HepG2 (cell line): Measurements from ENCODE around the gene TPD52L2. TPM values are rescaled to one million over a fixed set of nuclear protein-coding genes. Genes with fewer than 3 reads are reported as not detected.

Experiments used
- ASH2L ChIP-seq: fragments of 300-600, 200-600 bp; sonication (generic); IDR thresholded peaks from 2 replicates; pipeline ENCODE4 v1.7.0; 2017; ENCODE audit warnings: low read depth, mild to moderate bottlenecking, moderate library complexity, mixed read lengths, low read length; ENCODE audit not compliant: insufficient read length
- CBX2 ChIP-seq, 2 experiments: fragments of 200-600 bp in 1 of 2; sonication (generic); formaldehyde crosslinking in 1 of 2; IDR thresholded peaks; 2 replicates each; pipeline versions ENCODE4 v1.7.0 to v1.8.1; 2018 to 2022; ENCODE audit warnings: low read depth in 2 of 2, low read length in 1 of 2, mild to moderate bottlenecking in 1 of 2, missing genetic modification reagents in 1 of 2
- CENPBD1 ChIP-seq: sonication (generic); formaldehyde crosslinking; IDR thresholded peaks from 2 replicates; pipeline ENCODE4 v1.8.0; 2022; ENCODE audit warnings: missing genetic modification reagents, low read depth, mild to moderate bottlenecking, borderline replicate concordance
- CSRNP2 ChIP-seq: sonication (generic); formaldehyde crosslinking; conservative IDR thresholded peaks from 2 replicates; pipeline ENCODE4 v1.8.0; 2022; ENCODE audit warnings: low read depth, missing genetic modification reagents
- DPF2 ChIP-seq: sonication (generic); formaldehyde crosslinking; IDR thresholded peaks from 2 replicates; pipeline ENCODE4 v1.4.0; 2020; ENCODE audit warnings: mild to moderate bottlenecking, low read depth, missing genetic modification reagents, borderline replicate concordance
- ETS1 ChIP-seq: sonication (generic); formaldehyde crosslinking; IDR thresholded peaks from 2 replicates; pipeline ENCODE4 v1.4.0; 2020; ENCODE audit warnings: missing genetic modification reagents
- FOXA3 ChIP-seq: IDR thresholded peaks from 2 replicates; pipeline ENCODE4 v1.6.1; 2016; ENCODE audit warnings: missing genetic modification reagents, missing compliant biosample characterization
- HBP1 ChIP-seq: IDR thresholded peaks from 2 replicates; pipeline ENCODE4 v1.6.1; 2016; ENCODE audit warnings: low read depth, control low read depth
- KLF16 ChIP-seq, 2 experiments: sonication (generic) in 1 of 2; formaldehyde crosslinking in 1 of 2; IDR thresholded peaks; 2 replicates each; pipeline versions ENCODE4 v1.6.1 to v1.8.0; 2016 to 2023; ENCODE audit warnings: missing genetic modification reagents in 2 of 2, missing compliant biosample characterization in 1 of 2
- KMT2A ChIP-seq: sonication (generic); formaldehyde crosslinking; IDR thresholded peaks from 2 replicates; pipeline ENCODE4 v1.4.0; 2020; ENCODE audit warnings: missing genetic modification reagents
- POGZ ChIP-seq: sonication (generic); formaldehyde crosslinking; IDR thresholded peaks from 2 replicates; pipeline ENCODE4 v1.4.0; 2020; ENCODE audit warnings: mild to moderate bottlenecking, missing genetic modification reagents
- SYNCRIP ChIP-seq: fragments of 200-400 bp; formaldehyde crosslinking; IDR thresholded peaks from 2 replicates; pipeline ENCODE4 v1.6.1; 2018; ENCODE audit warnings: mild to moderate bottlenecking, low read depth, low read length; ENCODE audit not compliant: insufficient read depth
- TAF1 ChIP-seq: sonication (generic); formaldehyde crosslinking; IDR thresholded peaks from 2 replicates; pipeline ENCODE4 v1.4.0; 2020; ENCODE audit warnings: missing genetic modification reagents
- YEATS2 ChIP-seq: sonication (generic); formaldehyde crosslinking; IDR thresholded peaks from 2 replicates; pipeline ENCODE4 v1.4.0; 2020; ENCODE audit warnings: missing genetic modification reagents, borderline replicate concordance
- ZBTB21 ChIP-seq: sonication (generic); formaldehyde crosslinking; IDR thresholded peaks from 2 replicates; pipeline ENCODE4 v1.4.0; 2020; ENCODE audit warnings: missing genetic modification reagents
- ZNF280B ChIP-seq: sonication (generic); formaldehyde crosslinking; IDR thresholded peaks from 2 replicates; pipeline ENCODE4 v1.5.0; 2020; ENCODE audit warnings: missing genetic modification reagents, mild to moderate bottlenecking, borderline replicate concordance
- ZNF337 ChIP-seq: sonication (generic); formaldehyde crosslinking; IDR thresholded peaks from 2 replicates; pipeline ENCODE4 v1.5.1; 2020; ENCODE audit warnings: missing genetic modification reagents, low read depth, mild to moderate bottlenecking, borderline replicate concordance
- ZNF501 ChIP-seq: sonication (generic); formaldehyde crosslinking; IDR thresholded peaks from 2 replicates; pipeline ENCODE4 v1.5.1; 2020; ENCODE audit warnings: mild to moderate bottlenecking, moderate library complexity, missing genetic modification reagents
- ZNF713 ChIP-seq: sonication (generic); formaldehyde crosslinking; IDR thresholded peaks from 2 replicates; pipeline ENCODE4 v1.4.0; 2020; ENCODE audit warnings: mild to moderate bottlenecking, missing genetic modification reagents
- ZSCAN21 ChIP-seq: sonication (generic); formaldehyde crosslinking; IDR thresholded peaks from 2 replicates; pipeline ENCODE4 v1.8.0; 2022; ENCODE audit warnings: mild to moderate bottlenecking, missing genetic modification reagents, moderate library complexity, borderline replicate concordance
- ZSCAN31 ChIP-seq: sonication (generic); formaldehyde crosslinking; IDR thresholded peaks from 2 replicates; pipeline ENCODE4 v1.5.0; 2020; ENCODE audit warnings: low read depth, mild to moderate bottlenecking, missing genetic modification reagents
- polyA plus RNA-seq, 8 experiments: library from polyadenylated mRNA; depleted of rRNA in 3 of 8; stranded (reverse) in 7 of 8; unstranded in 1 of 8; fragments of >200 nt; fragmentation: Illumina TruSeq in 4 of 8; extraction: Trizol in 4 of 8; gene quantifications; 2 replicates each; pipeline versions ENCODE4 v1.2.1 to v1.2.3, GENCODE V29; 2011 to 2016; ENCODE audit warnings: low read depth in 4 of 8, missing spikeins in 1 of 8, mixed read lengths in 1 of 8; ENCODE audit not compliant: insufficient read depth in 1 of 8
- total RNA-seq, 5 experiments: library from RNA; depleted of rRNA; stranded (reverse); fragments of >200 nt; fragmentation: Illumina TruSeq; extraction: Trizol; gene quantifications; 2 replicates each; pipeline ENCODE4 v1.2.3, GENCODE V29; 2016; ENCODE audit warnings: low read depth in 1 of 5

TPD52L2 gene
- total and polyA plus RNA-seq, 2 of the 13 experiments (the other 11 are each of a cell fraction or from before 2014, with no cell fraction given) = 156 to 184 TPM

- TF ChIP-seq CENPBD1 (CRISPR knock-in tag) = no peak
- TF ChIP-seq YEATS2 (CRISPR knock-in tag) = peak; percentile 36; the same call in 1 of the 2 replicates
- TF ChIP-seq CBX2 (IDR thresholded peaks at IDR 0.05; ENCODE audit: low read depth, low read length) = no peak
- TF ChIP-seq CBX2 (CRISPR knock-in tag; IDR thresholded peaks at IDR 0.05; ENCODE audit: low read depth) = no peak
- no peak; the same call in 1 of the 2 replicates for TF ChIP-seq FOXA3 (CRISPR knock-in tag)
- no peak; the same call in 1 of the 2 replicates for TF ChIP-seq KMT2A (CRISPR knock-in tag)
- TF ChIP-seq ZSCAN31 = 0 out of 2 replicates have a peak, but pooled peaks have one; percentile 5
- peak; percentile 54; the same call in 1 of the 2 replicates for TF ChIP-seq TAF1 (CRISPR knock-in tag)
- TF ChIP-seq ZNF337 (CRISPR knock-in tag) = peak; percentile 71; the same call in 1 of the 2 replicates
- TF ChIP-seq ZNF501 (CRISPR knock-in tag) = peak; percentile 29; the same call in 1 of the 2 replicates
- TF ChIP-seq KLF16 (CRISPR knock-in tag; IDR thresholded peaks at IDR 0.05) = no peak
- no peak for TF ChIP-seq ZSCAN21
- no peak; the same call in 1 of the 2 replicates for TF ChIP-seq ZNF280B
- no peak for TF ChIP-seq ZBTB21 (CRISPR knock-in tag)
- TF ChIP-seq DPF2 (CRISPR knock-in tag) = 0 out of 2 replicates have a peak, but pooled peaks have one; percentile 53
- no peak for TF ChIP-seq ETS1
- no peak for TF ChIP-seq ZNF713
- no peak; the same call in 1 of the 2 replicates for TF ChIP-seq HBP1 (CRISPR knock-in tag)
- TF ChIP-seq ASH2L = no peak
- no peak for TF ChIP-seq SYNCRIP
- TF ChIP-seq POGZ (CRISPR knock-in tag) = 0 out of 2 replicates have a peak, but pooled peaks have one; percentile 35
- no peak for TF ChIP-seq CSRNP2
These were observed 10.9 kb upstream of the TPD52L2 start (continued) for GRCh38 chr20:63854069-63854765.
